WTC11 (cell line): ENCODE results near the gene BMPR1B. TPM values are rescaled to one million over a fixed set of nuclear protein-coding genes. Genes with fewer than 3 reads are reported as not detected.

Experiments used
- ATAC-seq: fragments of 200-7000 bp; cut with Tn5 transposase; 2 replicates; pipeline ENCODE4 v1.10.0; 2021; ENCODE audit warnings: mild to moderate bottlenecking, moderate library complexity
- CTCF ChIA-PET: fragments of 300-600 bp; sonication (Branson Sonifier 250); formaldehyde crosslinking; loops from one replicate; lab custom pipeline; 2021; ENCODE audit warnings: antibody characterized with exemption; lab: Charles Lee
- POLR2A ChIA-PET: fragments of 350-600 bp; sonication (Branson Sonifier 250); formaldehyde crosslinking; loops from one replicate; lab custom pipeline; 2021; ENCODE audit warnings: antibody characterized with exemption; lab: Charles Lee
- DNase-seq: peaks from one replicate; pipeline ENCODE4 v3.0.0; 2021; ENCODE audit warnings: low spot score
- H3K27ac Mint-ChIP-seq: 2 replicates; pipeline ENCODE4 v1.8.0; 2021; ENCODE audit warnings: mixed read lengths
- H3K27me3 Mint-ChIP-seq: 2 replicates; pipeline ENCODE4 v1.8.0; 2021; ENCODE audit warnings: low read depth, mild to moderate bottlenecking, moderate library complexity, mixed read lengths
- H3K36me3 Mint-ChIP-seq: 2 replicates; pipeline ENCODE4 v1.8.0; 2021; ENCODE audit warnings: mixed read lengths
- H3K4me1 Mint-ChIP-seq: 2 replicates; pipeline ENCODE4 v1.8.0; 2022; ENCODE audit warnings: mixed read lengths
- H3K4me3 Mint-ChIP-seq: 2 replicates; pipeline ENCODE4 v1.8.0; 2021; ENCODE audit warnings: mild to moderate bottlenecking, moderate library complexity, mixed read lengths
- H3K9me3 Mint-ChIP-seq: 2 replicates; pipeline ENCODE4 v1.8.0; 2021; ENCODE audit warnings: mixed read lengths
- AR ChIP-seq: fragments of 250-450 bp; sonication (Bioruptor Pico); IDR thresholded peaks from 2 replicates; pipeline ENCODE4 v1.9.0; 2021; ENCODE audit warnings: mild to moderate bottlenecking
- ATF1 ChIP-seq: sonication (generic); formaldehyde crosslinking; IDR thresholded peaks from 2 replicates; pipeline ENCODE4 v1.8.1; 2023; ENCODE audit warnings: mild to moderate bottlenecking, moderate library complexity, missing genetic modification reagents
- ATF2 ChIP-seq: sonication (generic); formaldehyde crosslinking; IDR thresholded peaks from 2 replicates; pipeline ENCODE4 v1.8.1; 2022; ENCODE audit warnings: low read depth, missing genetic modification reagents, borderline replicate concordance
- CREB1 ChIP-seq: sonication (generic); formaldehyde crosslinking; IDR thresholded peaks from 2 replicates; pipeline ENCODE4 v1.8.0; 2023; ENCODE audit warnings: mild to moderate bottlenecking, missing genetic modification reagents
- CREM ChIP-seq: sonication (generic); formaldehyde crosslinking; IDR thresholded peaks from 2 replicates; pipeline ENCODE4 v1.8.1; 2022; ENCODE audit warnings: mild to moderate bottlenecking, missing genetic modification reagents, moderate library complexity
- ELF4 ChIP-seq: sonication (generic); formaldehyde crosslinking; IDR thresholded peaks from 2 replicates; pipeline ENCODE4 v1.8.1; 2022; ENCODE audit warnings: low read depth, mild to moderate bottlenecking, moderate library complexity, missing genetic modification reagents
- EMX1 ChIP-seq: fragments of 250-450 bp; sonication (Bioruptor Pico); IDR thresholded peaks from 2 replicates; pipeline ENCODE4 v1.8.0; 2021; ENCODE audit warnings: mild to moderate bottlenecking
- FOXK1 ChIP-seq: sonication (generic); formaldehyde crosslinking; IDR thresholded peaks from 2 replicates; pipeline ENCODE4 v1.8.0; 2022; ENCODE audit warnings: mild to moderate bottlenecking, moderate library complexity, missing genetic modification reagents
- FOXP4 ChIP-seq: sonication (generic); formaldehyde crosslinking; IDR thresholded peaks from 2 replicates; pipeline ENCODE4 v1.8.0; 2022; ENCODE audit warnings: mild to moderate bottlenecking, missing genetic modification reagents
- GABPB1 ChIP-seq: sonication (generic); formaldehyde crosslinking; IDR thresholded peaks from 2 replicates; pipeline ENCODE4 v1.8.1; 2023; ENCODE audit warnings: mild to moderate bottlenecking, missing genetic modification reagents
- GRHL2 ChIP-seq: fragments of 250-450 bp; sonication (Bioruptor Pico); IDR thresholded peaks from 2 replicates; pipeline ENCODE4 v1.8.0; 2022; ENCODE audit warnings: mild to moderate bottlenecking, moderate library complexity; ENCODE audit not compliant: insufficient replicate concordance, severe bottlenecking
- MYBL2 ChIP-seq: sonication (generic); formaldehyde crosslinking; IDR thresholded peaks from 2 replicates; pipeline ENCODE4 v1.8.1; 2023; ENCODE audit warnings: mild to moderate bottlenecking, moderate library complexity, missing genetic modification reagents
- NFATC4 ChIP-seq: fragments of 250-450 bp; sonication (Bioruptor Pico); IDR thresholded peaks from 2 replicates; pipeline ENCODE4 v1.9.0; 2021; ENCODE audit warnings: mild to moderate bottlenecking
- NFYB ChIP-seq: sonication (generic); formaldehyde crosslinking; conservative IDR thresholded peaks from 2 replicates; pipeline ENCODE4 v1.8.0; 2022; ENCODE audit warnings: low read depth, missing genetic modification reagents
- NR2C2 ChIP-seq: sonication (generic); formaldehyde crosslinking; IDR thresholded peaks from 2 replicates; pipeline ENCODE4 v1.8.0; 2022; ENCODE audit warnings: mild to moderate bottlenecking, missing genetic modification reagents
- NR3C1 ChIP-seq: sonication (generic); formaldehyde crosslinking; conservative IDR thresholded peaks from 2 replicates; pipeline ENCODE4 v1.8.1; 2023; ENCODE audit warnings: low read depth, mild to moderate bottlenecking, missing genetic modification reagents
- PRRX2 ChIP-seq: fragments of 250-450 bp; sonication (Bioruptor Pico); IDR thresholded peaks from 2 replicates; pipeline ENCODE4 v1.8.0; 2021; ENCODE audit warnings: mild to moderate bottlenecking
- SMAD3 ChIP-seq: sonication (generic); formaldehyde crosslinking; IDR thresholded peaks from 2 replicates; pipeline ENCODE4 v1.8.0; 2022; ENCODE audit warnings: missing genetic modification reagents, mild to moderate bottlenecking, borderline replicate concordance
- SMAD4 ChIP-seq: sonication (generic); formaldehyde crosslinking; IDR thresholded peaks from 2 replicates; pipeline ENCODE4 v1.8.0; 2022; ENCODE audit warnings: mild to moderate bottlenecking, missing genetic modification reagents
- ZBTB21 ChIP-seq: sonication (generic); formaldehyde crosslinking; IDR thresholded peaks from 2 replicates; pipeline ENCODE4 v1.8.1; 2023; ENCODE audit warnings: mild to moderate bottlenecking, missing genetic modification reagents, borderline replicate concordance
- ZNF232 ChIP-seq: sonication (generic); formaldehyde crosslinking; IDR thresholded peaks from 2 replicates; pipeline ENCODE4 v1.8.0; 2022; ENCODE audit warnings: mild to moderate bottlenecking, missing genetic modification reagents
- ZNF281 ChIP-seq: sonication (generic); formaldehyde crosslinking; IDR thresholded peaks from 2 replicates; pipeline ENCODE4 v1.8.0; 2023; ENCODE audit warnings: mild to moderate bottlenecking, missing genetic modification reagents
- ZNF423 ChIP-seq: fragments of 250-450 bp; sonication (Bioruptor Pico); IDR thresholded peaks from 2 replicates; pipeline ENCODE4 v2.1.2; 2022; ENCODE audit warnings: mild to moderate bottlenecking, moderate library complexity
- ZNF512 ChIP-seq: sonication (generic); formaldehyde crosslinking; IDR thresholded peaks from 2 replicates; pipeline ENCODE4 v1.8.1; 2022; ENCODE audit warnings: missing genetic modification reagents, borderline replicate concordance
- total RNA-seq: library from RNA; stranded (reverse); gene quantifications from 3 replicates; pipeline ENCODE4 v1.2.3, GENCODE V29; 2021

BMPR1B gene
- total RNA-seq, 1 experiment from 2014 or later: 0.77 TPM

- TF ChIP-seq MYBL2 (CRISPR knock-in tag) (no peak), ELF4 (CRISPR knock-in tag) (no peak), NFATC4 (CRISPR knock-in tag) (no peak), NR3C1 (CRISPR knock-in tag) (no peak), ZNF423 (CRISPR knock-in tag) (no peak), EMX1 (CRISPR knock-in tag) (no peak), FOXP4 (CRISPR knock-in tag) (no peak), NR2C2 (CRISPR knock-in tag) (no peak), AR (CRISPR knock-in tag) (no peak)
Observed at GRCh38 chr4:94976371-94977011, 218.7 kb downstream of the BMPR1B start (continued).

GRCh38 chr4:94978904-94979303 is 221.1 kb downstream of the BMPR1B start:
- ChIA-PET CTCF (no interaction called here), POLR2A (interaction anchor here (0.6 kb wide), 1 partner anchor 166 kb away, joined by 3 read pairs; no protein-coding TSS in a partner anchor)
- no peaks in the 10 kb centered on the region for H3K9me3 Mint-ChIP-seq
- H3K4me3 Mint-ChIP-seq: no peak overlapping the region
- H3K4me1 Mint-ChIP-seq: peaks cover 2% of the 10 kb centered on the region
- H3K27ac Mint-ChIP-seq: no peak overlapping the region
- H3K27me3 Mint-ChIP-seq: no peaks in the 10 kb centered on the region
- H3K36me3 Mint-ChIP-seq: no peaks in the 10 kb centered on the region
- ATAC-seq: no peak
- TF ChIP-seq CREB1 (CRISPR knock-in tag) (no peak), CREM (CRISPR knock-in tag) (no peak), ATF1 (CRISPR knock-in tag) (no peak), ZNF512 (CRISPR knock-in tag) (no peak), FOXK1 (CRISPR knock-in tag) (no peak), ZNF232 (CRISPR knock-in tag) (no peak)
- DNase-seq: no peak

GRCh38 chr4:94979621-94980020 is 221.9 kb downstream of the BMPR1B start:
- Mint-ChIP-seq H3K4me3 (no peak overlapping the region), H3K27me3 (no peaks in the 10 kb centered on the region), H3K4me1 (peaks cover 2% of the 10 kb centered on the region), H3K27ac (no peak overlapping the region), H3K36me3 (no peaks in the 10 kb centered on the region), H3K9me3 (no peaks in the 10 kb centered on the region)
- DNase-seq (no peak), ATAC-seq (no peak)
- POLR2A ChIA-PET: no interaction called here
- CTCF ChIA-PET: no interaction called here
- TF ChIP-seq ATF2 (CRISPR knock-in tag) (no peak), NFYB (CRISPR knock-in tag) (no peak), GABPB1 (no peak), ZNF281 (CRISPR knock-in tag) (no peak), ZBTB21 (no peak), SMAD3 (CRISPR knock-in tag) (no peak), ELF4 (CRISPR knock-in tag) (no peak), GRHL2 (CRISPR knock-in tag) (no peak), PRRX2 (CRISPR knock-in tag) (no peak), SMAD4 (CRISPR knock-in tag) (no peak)
